Measurements from ENCODE around the gene CYTH2.

Gene CYTH2, protein sequence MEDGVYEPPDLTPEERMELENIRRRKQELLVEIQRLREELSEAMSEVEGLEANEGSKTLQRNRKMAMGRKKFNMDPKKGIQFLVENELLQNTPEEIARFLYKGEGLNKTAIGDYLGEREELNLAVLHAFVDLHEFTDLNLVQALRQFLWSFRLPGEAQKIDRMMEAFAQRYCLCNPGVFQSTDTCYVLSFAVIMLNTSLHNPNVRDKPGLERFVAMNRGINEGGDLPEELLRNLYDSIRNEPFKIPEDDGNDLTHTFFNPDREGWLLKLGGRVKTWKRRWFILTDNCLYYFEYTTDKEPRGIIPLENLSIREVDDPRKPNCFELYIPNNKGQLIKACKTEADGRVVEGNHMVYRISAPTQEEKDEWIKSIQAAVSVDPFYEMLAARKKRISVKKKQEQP

DNA sequence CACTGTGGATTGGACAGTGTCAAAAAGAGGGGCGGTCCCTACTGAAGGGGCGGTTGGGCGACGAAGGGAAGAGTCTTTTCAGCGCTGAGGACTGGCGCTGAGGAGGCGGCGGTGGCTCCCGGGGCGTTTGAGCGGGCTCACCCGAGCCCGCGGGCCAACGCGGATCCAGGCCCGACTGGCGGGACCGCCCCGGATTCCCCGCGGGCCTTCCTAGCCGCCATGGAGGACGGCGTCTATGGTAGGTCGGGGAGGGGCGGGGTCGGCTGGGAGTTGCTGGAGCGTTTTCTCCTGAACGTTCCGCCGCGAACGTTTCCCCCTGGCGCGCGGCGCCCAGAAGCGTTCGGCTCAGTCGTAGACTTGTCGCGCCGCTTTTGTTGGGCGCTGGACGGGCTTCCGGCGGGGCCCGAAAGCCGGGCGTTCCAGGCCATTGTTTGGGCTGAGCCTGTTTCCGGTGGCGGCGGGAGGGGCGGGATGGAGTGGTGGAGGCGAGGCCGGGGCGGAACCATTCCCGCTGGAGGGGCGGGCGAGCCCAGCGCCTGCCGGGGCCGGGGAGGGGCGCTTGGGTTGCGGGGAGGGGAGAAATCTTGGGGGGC is at the start of gene CYTH2:
Gene CYTH2 (plus strand): TSS at position 81 of the 593 bp plus-strand sequence. CDS start 139 bp downstream, at position 220.
- DNase-seq (ENCODE audit: low read depth in 2 of 2): peak; percentile 52 to 66

DNA sequence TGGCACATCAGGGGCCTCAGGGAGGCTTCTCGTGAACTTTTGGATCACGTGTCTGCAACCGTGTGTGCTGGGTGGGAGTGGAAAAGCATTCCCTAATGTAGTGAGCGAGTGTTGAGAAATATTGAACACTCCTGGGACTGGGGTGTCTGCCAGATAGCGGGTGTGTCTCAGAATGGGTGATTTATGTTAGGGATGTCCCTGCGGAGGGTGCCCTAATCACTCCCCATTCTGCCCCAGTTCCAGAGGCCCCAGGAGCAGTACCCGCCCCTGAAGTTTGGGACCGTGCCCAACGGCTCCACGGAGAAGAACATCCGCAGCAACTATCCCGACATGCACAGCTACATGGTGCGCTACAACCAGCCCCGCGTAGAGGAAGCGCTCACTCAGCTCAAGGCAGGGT is 47.6 kb upstream of the CYTH2 start:
- DNase-seq (ENCODE audit: low read depth in 2 of 2): no peak

DNA sequence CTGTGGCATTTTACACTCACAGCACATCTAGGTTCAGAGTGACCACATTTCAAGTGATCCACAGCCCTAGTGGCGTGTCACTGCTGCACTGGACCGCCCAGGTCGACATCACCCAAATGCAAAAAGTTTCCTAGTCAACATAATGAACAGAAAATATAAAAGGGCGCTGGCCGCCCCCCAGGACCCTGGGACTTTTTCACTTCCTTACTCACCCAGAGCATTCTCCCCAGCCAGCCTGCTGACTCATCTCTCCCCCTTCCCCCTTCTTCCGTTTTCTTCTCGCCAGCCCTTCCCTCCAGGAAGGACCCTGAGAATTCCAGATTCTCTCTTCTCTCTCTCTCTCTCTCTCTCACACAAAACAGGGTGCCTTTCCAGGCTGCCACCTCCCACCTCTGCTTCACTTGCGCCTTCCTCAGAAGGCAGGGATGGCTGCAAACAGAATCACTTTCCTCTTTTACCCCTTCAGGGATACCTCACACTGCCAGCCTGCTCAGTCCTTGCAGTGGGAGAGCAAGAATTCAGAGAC is 44.4 kb upstream of the CYTH2 start:
- no peak for DNase-seq (ENCODE audit: low read depth in 2 of 2)

DNA sequence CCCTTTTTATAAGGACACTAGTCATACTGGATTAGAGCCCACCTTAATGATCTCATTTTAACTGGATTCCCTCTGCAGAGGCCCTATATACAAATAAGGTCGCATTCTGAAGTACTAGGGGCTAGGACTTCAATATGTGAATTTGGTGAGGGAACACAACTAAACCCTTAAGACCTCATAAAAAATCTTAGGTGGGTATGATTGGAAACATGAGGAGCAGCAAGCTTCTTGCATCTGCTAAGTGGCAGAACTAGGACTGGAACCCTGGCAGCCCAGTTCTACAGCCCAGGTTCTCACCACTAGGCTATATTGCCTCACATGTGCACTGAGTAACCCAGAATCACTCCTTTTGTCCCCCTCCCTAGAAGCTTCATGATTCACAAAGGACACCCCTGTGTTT is 40.5 kb upstream of the CYTH2 start:
- DNase-seq (ENCODE audit: low read depth in 2 of 2): no peak

DNA sequence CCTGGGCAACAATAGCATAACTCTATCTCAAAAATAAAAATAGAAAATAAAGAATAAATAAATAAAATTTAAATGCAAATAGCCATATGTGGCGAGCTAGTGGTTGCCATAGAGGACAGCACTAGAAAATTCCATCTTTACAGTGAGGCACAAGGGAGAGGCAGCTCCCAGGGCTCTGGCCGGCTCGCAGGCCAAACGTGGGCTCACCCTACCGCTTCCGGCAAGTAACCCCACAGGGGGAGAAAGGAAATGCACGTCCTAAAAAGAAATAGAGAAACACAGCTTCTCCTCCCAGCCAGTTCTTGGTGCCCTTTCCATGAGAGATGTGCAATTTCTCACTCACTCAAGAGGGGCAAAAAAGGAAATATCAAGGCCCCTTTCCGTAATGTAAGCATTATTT is 35.8 kb upstream of the CYTH2 start:
- DNase-seq (ENCODE audit: low read depth in 2 of 2): no peak

DNA sequence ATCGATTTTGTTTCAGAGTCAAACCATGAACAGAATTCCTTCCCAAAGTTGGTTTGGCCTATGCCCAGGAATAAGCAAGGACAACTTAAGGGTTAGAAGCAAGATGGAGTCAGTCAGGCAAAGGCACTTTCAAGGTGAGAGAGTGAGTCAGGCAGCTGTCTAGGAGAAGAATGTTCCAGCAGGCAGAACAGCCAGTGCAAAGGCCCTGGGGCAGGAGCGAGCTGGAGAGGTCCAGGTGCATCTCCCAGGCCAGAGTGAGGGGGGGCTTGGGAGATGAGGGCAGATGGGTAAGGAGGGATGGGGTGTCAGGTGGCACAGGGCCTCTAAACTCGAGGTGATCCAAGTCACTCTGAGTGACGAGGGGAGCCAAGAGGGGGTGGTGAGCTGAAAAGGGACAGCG is 32.6 kb upstream of the CYTH2 start:
- no peak for DNase-seq (ENCODE audit: low read depth in 2 of 2)

DNA sequence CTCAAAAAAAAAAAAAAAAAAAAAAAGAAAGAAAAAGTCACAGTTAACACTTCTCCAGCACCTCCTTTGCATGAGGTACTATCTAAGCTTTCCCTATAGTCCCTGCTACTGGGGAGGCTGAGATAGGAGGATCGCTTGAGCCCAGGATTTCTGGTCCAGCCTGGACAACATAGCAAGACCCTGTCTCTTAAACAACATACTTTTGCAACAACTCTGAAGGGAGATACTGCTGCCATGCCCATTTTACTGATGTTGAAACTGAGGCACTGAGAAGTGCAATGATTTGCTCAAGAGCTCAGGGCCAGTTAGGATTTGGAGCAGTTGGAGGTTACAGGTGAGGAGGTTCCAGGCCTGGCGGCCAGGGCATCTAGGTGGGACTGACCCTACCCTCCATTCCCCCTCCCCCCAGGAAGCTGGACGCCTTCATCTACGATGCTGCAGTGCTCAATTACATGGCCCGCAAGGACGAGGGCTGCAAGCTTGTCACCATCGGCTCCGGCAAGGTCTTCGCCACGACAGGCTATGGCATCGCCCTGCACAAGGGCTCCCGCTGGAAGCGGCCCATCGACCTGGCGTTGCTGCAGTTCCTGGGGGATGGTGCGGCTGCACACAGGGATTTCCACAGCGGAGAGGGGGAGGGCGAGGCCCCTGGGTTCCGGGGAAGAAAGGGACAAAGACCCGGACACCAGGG is 27.7 kb upstream of the CYTH2 start:
- DNase-seq (ENCODE audit: low read depth in 2 of 2): no peak

DNA sequence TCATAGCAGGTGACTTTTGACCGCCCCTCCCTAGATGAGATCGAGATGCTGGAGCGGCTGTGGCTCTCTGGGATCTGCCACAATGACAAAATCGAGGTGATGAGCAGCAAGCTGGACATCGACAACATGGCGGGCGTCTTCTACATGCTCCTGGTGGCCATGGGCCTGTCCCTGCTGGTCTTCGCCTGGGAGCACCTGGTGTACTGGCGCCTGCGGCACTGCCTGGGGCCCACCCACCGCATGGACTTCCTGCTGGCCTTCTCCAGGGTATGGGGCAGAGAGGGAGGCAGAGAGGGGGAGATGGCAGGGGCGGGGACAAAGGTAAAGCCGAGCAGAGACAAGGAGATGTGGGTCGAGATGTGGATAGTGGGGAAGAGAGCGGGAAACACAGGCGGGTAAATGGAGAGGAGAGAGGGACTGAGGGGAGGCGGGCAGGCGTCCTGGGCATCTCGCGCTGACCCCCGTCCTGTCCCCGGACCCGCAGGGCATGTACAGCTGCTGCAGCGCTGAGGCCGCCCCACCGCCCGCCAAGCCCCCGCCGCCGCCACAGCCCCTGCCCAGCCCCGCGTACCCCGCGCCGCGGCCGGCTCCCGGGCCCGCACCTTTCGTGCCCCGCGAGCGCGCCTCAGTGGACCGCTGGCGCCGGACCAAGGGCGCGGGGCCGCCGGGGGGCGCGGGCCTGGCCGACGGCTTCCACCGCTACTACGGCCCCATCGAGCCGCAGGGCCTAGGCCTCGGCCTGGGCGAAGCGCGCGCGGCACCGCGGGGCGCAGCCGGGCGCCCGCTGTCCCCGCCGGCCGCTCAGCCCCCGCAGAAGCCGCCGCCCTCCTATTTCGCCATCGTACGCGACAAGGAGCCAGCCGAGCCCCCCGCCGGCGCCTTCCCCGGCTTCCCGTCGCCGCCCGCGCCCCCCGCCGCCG is 26.8 kb upstream of the CYTH2 start:
- DNase-seq (ENCODE audit: low read depth in 2 of 2): no peak

DNA sequence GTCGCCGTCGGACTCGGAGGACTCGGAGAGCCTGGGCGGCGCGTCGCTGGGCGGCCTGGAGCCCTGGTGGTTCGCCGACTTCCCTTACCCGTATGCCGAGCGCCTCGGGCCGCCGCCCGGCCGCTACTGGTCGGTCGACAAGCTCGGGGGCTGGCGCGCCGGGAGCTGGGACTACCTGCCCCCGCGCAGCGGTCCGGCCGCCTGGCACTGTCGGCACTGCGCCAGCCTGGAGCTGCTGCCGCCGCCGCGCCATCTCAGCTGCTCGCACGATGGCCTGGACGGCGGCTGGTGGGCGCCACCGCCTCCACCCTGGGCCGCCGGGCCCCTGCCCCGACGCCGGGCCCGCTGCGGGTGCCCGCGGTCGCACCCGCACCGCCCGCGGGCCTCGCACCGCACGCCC is 25.9 kb upstream of the CYTH2 start:
- no peak for DNase-seq (ENCODE audit: low read depth in 2 of 2)

DNA sequence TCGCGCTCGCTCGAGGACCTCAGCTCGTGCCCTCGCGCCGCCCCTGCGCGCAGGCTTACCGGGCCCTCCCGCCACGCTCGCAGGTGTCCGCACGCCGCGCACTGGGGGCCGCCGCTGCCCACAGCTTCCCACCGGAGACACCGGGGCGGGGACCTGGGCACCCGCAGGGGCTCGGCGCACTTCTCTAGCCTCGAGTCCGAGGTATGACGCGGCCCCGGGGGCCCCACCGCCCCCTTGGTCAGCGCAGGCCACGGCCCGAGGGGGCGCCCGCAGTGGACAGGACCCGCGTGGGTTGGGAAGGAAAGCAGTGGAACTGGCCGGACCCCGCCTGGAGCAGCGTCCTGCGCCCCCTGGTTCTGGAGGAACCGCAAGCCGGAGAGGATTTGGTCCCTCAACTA is 25.4 kb upstream of the CYTH2 start:
- no peak for DNase-seq (ENCODE audit: low read depth in 2 of 2)

DNA sequence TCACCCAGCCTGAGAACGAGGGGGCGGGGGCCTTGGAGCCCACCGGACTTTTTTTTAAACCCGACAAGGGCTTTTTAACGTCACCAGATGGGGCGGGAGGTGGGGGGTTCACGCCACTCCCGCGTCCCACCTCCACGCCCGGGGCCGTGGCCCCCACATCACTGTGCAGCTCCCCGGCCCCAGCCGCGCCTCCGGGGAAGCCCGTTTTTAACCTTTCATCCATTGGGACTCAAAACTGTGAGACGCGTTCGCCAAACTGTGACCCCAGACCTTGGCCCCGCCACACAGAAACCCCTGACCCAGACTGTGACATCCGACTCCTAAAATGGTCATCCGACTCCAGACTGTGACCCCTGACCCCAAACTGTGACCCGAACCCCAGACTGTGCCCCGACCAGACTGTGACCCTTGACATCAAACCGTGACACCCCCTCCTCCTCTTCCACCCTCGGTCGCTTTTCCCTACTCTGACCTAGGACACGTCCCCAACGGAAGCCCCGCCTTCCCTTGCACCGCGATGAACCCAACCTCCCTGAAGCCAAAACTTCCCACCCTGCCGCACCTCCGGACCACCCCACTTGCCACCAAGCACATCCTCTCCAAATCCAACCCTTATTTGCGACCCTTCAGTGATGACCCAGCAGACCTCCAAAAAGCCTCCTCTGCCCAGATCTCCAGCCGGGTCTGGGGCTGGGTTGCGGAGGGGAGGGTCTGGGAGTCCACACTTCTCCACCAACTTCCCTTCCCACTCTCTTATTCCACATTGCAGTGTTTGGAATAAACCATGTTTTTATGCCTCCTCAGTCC is 24.8 kb upstream of the CYTH2 start:
- DNase-seq (ENCODE audit: low read depth in 2 of 2): no peak

DNA sequence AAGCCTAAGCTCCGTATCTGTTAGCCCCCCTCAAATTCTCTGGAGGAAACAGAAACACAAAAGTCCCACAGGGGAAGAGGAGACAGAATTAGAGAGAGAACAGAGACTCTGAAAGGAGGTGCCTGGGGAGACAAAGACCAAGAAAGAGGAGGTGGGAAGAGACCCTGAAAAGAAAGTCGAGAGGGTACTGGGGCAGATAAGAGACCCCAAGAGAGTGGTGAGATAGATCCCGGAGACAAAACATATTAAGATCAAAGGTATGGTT is 24.3 kb upstream of the CYTH2 start:
- no peak for DNase-seq (ENCODE audit: low read depth in 2 of 2)

DNA sequence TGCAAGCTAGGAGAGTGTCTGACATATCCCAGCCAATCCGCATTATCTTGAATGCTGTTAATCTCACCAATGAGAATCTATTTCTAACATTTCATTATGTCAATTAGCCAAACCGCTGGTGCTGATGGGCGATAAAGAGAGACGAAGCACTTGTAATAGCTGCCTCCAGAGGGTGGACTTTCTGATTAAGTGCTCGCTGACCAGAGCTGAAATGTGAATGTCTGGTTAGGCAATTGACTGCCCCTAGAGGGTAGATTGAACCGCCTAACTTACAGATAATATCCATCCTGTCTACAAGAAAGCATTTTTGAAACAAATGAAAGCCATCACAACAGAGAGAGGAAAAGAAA is 23.9 kb upstream of the CYTH2 start:
- no peak for DNase-seq (ENCODE audit: low read depth in 2 of 2)

DNA sequence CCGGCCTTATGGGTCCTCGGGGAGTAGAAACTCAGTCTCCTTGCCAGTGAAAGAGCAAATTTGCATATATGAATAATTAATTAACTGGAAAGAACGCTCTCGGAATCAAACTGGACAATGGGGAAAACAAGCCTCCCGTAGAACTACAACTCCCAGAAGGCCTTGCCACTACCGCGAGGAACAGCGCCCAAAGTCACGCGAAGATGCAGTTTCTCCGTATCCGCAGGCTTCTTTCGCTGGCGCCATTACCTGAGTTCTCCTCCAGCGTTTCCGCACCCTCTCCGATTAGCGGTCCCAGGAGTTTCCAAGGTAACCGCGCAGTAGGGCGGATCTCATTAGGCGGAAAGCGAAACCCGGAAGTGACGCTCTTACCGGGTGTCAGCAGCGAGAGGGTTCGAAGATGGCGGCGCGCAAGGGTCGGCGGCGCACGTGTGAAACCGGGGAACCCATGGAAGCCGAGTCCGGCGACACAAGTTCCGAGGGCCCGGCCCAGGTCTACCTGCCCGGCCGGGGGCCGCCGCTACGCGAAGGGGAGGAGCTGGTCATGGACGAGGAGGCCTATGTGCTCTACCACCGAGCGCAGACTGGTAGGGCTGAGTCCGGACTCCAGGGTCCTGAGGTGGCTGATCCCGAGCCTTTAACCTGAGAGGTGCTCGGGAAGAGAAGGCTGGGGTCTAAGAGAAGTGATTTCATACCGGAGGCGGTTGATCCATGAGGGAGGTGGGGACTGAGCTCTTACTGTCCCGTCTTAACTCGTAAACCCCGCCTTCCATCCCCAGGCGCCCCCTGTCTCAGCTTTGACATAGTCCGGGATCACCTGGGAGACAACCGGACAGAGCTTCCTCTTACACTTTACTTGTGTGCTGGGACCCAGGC is 23.3 kb upstream of the CYTH2 start, which contains the start of gene GRWD1:
Gene GRWD1 (plus strand): TSS at position 378 of the 876 bp plus-strand sequence. CDS start 23 bp downstream, at position 401.
- DNase-seq (ENCODE audit: low read depth in 2 of 2): peak; percentile 91 to 93

DNA sequence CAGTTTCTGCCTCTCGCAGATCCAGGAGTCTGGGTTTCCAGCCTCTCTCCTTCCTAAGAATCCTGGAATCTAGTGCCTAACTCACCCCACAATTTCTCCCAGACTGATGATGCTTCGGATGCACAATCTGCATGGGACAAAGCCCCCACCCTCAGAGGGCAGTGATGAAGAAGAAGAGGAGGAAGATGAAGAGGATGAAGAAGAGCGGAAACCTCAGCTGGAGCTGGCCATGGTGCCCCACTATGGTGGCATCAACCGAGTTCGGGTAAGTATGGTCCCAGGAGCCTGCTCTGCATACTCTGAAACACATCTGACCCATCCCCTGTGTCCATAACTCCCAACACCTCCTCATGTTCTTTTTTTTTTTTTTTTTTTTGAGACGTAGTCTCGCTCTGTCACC is 22.6 kb upstream of the CYTH2 start:
- no peak for DNase-seq (ENCODE audit: low read depth in 2 of 2)

DNA sequence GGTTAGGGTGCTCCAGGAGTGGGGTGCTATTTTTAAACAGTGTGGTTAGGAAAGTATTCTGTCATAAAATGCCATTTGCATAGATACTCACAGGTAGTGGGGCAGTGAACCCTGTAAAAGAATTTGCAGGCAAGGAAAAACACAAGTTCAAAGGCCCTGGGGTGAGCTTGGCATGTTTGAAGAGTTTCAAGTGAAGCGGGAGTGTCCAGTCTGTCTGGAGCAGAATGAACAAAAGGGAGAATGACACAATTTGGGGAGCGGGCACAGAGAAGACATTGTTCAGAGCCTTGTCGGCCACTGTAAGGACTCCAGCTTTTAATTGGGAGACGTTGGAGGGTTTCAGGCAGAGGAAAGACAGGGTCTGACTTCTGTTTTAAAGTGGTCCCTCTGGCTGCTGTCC is 20.6 kb upstream of the CYTH2 start:
- DNase-seq (ENCODE audit: low read depth in 2 of 2): no peak

DNA sequence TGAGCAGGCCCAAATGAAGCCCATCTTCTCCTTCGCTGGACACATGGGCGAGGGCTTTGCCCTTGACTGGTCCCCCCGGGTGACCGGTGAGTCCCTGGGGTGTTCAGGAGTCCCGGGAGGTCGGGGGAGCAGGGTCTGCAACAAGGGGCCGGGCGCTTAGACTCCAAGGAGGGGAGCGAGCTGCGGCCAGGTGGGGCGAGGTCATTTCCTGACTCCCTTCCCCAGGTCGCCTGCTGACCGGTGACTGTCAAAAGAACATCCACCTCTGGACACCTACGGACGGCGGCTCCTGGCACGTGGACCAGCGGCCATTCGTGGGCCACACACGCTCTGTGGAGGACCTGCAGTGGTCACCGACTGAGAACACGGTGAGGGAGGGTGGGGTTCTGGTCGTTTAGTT is 18.7 kb upstream of the CYTH2 start:
- DNase-seq (ENCODE audit: low read depth in 2 of 2): no peak

DNA sequence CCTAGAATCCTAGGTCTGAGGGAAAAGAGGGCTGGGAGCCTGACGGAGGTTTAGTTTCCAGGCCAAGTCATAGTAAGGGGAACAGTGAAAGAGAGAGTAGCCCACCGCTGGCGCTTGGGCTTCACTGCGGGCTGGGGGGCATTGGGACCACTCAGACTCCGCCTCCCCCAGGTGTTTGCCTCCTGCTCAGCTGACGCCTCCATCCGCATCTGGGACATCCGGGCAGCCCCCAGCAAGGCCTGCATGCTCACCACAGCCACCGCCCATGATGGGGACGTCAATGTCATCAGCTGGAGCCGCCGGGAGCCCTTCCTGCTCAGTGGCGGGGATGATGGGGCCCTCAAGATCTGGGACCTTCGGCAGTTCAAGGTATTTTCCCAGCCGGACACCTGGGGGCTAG is 18.3 kb upstream of the CYTH2 start:
- no peak for DNase-seq (ENCODE audit: low read depth in 2 of 2)

DNA sequence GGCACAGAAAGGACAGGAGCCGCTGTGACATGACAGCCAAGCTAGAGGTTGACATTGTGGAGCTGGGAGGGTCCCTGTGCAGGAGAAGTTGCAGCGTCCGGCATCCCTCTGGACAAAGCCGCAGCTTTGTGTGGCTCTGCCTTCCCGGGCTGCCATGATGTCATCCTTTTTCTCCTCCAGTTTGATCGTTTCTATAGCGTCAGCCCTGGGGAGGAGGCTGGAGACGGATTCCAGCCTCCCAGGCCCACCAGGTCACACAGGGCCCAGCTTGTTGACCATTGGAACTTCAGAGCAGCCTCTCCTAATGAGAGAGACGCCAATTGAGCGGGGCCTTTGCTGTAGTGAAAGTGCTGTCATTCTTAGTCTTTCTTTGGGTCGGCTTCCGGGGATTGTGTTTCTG is 17.5 kb upstream of the CYTH2 start:
- DNase-seq (ENCODE audit: low read depth in 2 of 2): no peak

Data from stimulated activated CD4-positive, alpha-beta T cell treated with anti-CD3 and anti-CD28 coated beads, Interleukin-15, amount 100 ng/mL, for 48 hours (primary cell).